ENCODE results near the gene TMEM178B. TPM values are rescaled to one million over a fixed set of nuclear protein-coding genes. Genes with fewer than 3 reads are reported as not detected.

The TMEM178B gene
- total and polyA plus RNA-seq, 10 of the 15 experiments (the other 5 are each of a cell fraction or from before 2014, with no cell fraction given) = 0.01 to 1.1 (median 0.04) TPM; not detected in 2

DNA sequence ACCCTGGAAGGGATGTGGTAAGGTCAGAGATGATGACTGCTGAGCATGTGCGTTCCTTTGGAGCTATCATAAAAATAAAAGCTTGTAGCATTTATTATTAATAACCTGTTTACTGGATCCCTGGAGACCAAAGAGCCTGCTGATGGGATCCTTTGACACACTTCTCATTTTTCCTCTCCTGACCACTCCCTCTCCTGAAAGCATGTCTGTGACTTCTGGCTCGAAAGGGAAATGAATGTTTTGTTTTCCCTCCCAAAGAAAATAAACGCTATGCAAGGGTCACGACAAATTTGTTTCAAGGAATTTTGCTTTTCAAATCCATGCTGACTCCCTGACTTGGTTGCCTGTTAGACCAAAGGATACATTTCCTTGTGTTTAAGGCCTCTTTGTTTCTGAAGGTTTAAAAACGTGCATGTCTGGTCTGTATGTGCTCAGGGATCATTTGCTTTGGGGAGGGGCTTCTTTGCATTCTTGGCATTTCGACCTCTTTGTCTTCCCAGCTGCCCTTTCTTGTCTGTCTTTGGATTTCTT is 292.3 kb downstream of the TMEM178B start:
- in situ Hi-C loops (cut with MboI) = no loop called here
- CTCF ChIA-PET = no interaction called here
- no peak for TF ChIP-seq CBX5 (IDR thresholded peaks at IDR 0.05; ENCODE audit: low read depth)
- TF ChIP-seq, protein P1, sequence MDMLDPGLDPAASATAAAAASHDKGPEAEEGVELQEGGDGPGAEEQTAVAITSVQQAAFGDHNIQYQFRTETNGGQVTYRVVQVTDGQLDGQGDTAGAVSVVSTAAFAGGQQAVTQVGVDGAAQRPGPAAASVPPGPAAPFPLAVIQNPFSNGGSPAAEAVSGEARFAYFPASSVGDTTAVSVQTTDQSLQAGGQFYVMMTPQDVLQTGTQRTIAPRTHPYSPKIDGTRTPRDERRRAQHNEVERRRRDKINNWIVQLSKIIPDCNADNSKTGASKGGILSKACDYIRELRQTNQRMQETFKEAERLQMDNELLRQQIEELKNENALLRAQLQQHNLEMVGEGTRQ (IDR thresholded peaks at IDR 0.05; ENCODE audit: borderline replicate concordance, low read depth, low read length) = no peak
- no peak for TF ChIP-seq LARP7 (IDR thresholded peaks at IDR 0.05)
- no peak for TF ChIP-seq HDGF (IDR thresholded peaks at IDR 0.05)
- TF ChIP-seq STAT1 (conservative IDR thresholded peaks at IDR 0.05) = no peak
- no peak for TF ChIP-seq SUZ12 (IDR thresholded peaks at IDR 0.05; ENCODE audit: unreplicated experiment)
- no peak for TF ChIP-seq SIX5 (IDR thresholded peaks at IDR 0.05; ENCODE audit: low read depth, low read length, severe bottlenecking)
- TF ChIP-seq NFYB (IDR thresholded peaks at IDR 0.05; ENCODE audit: insufficient read depth, low read depth, low read length) = no peak
- TF ChIP-seq, protein P2, sequence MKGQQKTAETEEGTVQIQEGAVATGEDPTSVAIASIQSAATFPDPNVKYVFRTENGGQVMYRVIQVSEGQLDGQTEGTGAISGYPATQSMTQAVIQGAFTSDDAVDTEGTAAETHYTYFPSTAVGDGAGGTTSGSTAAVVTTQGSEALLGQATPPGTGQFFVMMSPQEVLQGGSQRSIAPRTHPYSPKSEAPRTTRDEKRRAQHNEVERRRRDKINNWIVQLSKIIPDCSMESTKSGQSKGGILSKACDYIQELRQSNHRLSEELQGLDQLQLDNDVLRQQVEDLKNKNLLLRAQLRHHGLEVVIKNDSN (IDR thresholded peaks at IDR 0.05; ENCODE audit: borderline replicate concordance, extremely low read length, insufficient read depth, low read depth, low read length) = no peak
- no peak for TF ChIP-seq RCOR1 (conservative IDR thresholded peaks at IDR 0.05; ENCODE audit: low read depth, low read length)
- TF ChIP-seq RAD51 (IDR thresholded peaks at IDR 0.05) = no peak
- TF ChIP-seq FOXM1 (IDR thresholded peaks at IDR 0.05; ENCODE audit: low read depth, low read length) = no peak
- TF ChIP-seq, protein P3, sequence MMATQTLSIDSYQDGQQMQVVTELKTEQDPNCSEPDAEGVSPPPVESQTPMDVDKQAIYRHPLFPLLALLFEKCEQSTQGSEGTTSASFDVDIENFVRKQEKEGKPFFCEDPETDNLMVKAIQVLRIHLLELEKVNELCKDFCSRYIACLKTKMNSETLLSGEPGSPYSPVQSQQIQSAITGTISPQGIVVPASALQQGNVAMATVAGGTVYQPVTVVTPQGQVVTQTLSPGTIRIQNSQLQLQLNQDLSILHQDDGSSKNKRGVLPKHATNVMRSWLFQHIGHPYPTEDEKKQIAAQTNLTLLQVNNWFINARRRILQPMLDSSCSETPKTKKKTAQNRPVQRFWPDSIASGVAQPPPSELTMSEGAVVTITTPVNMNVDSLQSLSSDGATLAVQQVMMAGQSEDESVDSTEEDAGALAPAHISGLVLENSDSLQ (IDR thresholded peaks at IDR 0.05) = no peak
- TF ChIP-seq NFIC (IDR thresholded peaks at IDR 0.05; ENCODE audit: low read depth, low read length) = no peak
- TF ChIP-seq EGR1 (IDR thresholded peaks at IDR 0.05; ENCODE audit: borderline replicate concordance in 1 of 2, low read depth in 2 of 2, low read length in 2 of 2) = no peak
- Histone ChIP-seq H3K79me2 (ENCODE audit: control insufficient read depth, insufficient read depth, low read length) (no peaks in the 10 kb centered on the region), H3K4me1 (ENCODE audit: control insufficient read depth, insufficient read depth, low read length) (no peaks in the 10 kb centered on the region), H3K4me3 (no peak overlapping the region), H3K4me2 (ENCODE audit: control insufficient read depth, insufficient read depth) (no peak overlapping the region), H3K9me3 (replicated peaks; ENCODE audit: control insufficient read depth, insufficient read depth, low read length) (no peaks in the 10 kb centered on the region), H3K27ac (ENCODE audit: control insufficient read depth, insufficient read depth) (no peak overlapping the region), H3K27me3 (replicated peaks in 1 of 2; ENCODE audit: control insufficient read depth in 2 of 2, insufficient read depth in 2 of 2, low read length in 1 of 2) (no peaks in the 10 kb centered on the region), H3K9ac (ENCODE audit: control insufficient read depth, insufficient read depth, low read length) (no peak overlapping the region), H4K20me1 (ENCODE audit: control insufficient read depth, insufficient read depth) (no peaks in the 10 kb centered on the region), H3K36me3 (ENCODE audit: control insufficient read depth in 2 of 2, insufficient read depth in 2 of 2, low read length in 1 of 2) (no peaks in the 10 kb centered on the region), H2AFZ (ENCODE audit: control insufficient read depth, low read depth, low read length) (no peak overlapping the region)
- FAIRE-seq (no peak), DNase-seq (ENCODE audit: low read depth, low spot score) (no peak), ATAC-seq (no peak)
- RAD21 ChIA-PET (ENCODE audit: unreplicated experiment) = no interaction called here
- intact Hi-C loops (cut with micrococcal nuclease; ENCODE audit: unreplicated experiment) = no loop called here
- BruUV-seq (replicated peaks) = no TSS peak
- SMC1A ChIA-PET (ENCODE audit: uncharacterized antibody, unreplicated experiment) = no interaction called here
- POLR2A ChIA-PET = no interaction called here
- 33% methylated on average over 6 of the region's 6 CpGs for WGBS (ENCODE audit: insufficient coverage, insufficient replicate concordance, low lambda C conversion rate, missing lambda C conversion rate)

All from GM12878 (cell line).